Measurements from ENCODE around the gene VASH1. TPM values are rescaled to one million over a fixed set of nuclear protein-coding genes. Genes with fewer than 3 reads are reported as not detected.

The VASH1 gene
- total and polyA plus RNA-seq, 2 donors from 2014 or later = 4.1 to 14.7 TPM

DNA sequence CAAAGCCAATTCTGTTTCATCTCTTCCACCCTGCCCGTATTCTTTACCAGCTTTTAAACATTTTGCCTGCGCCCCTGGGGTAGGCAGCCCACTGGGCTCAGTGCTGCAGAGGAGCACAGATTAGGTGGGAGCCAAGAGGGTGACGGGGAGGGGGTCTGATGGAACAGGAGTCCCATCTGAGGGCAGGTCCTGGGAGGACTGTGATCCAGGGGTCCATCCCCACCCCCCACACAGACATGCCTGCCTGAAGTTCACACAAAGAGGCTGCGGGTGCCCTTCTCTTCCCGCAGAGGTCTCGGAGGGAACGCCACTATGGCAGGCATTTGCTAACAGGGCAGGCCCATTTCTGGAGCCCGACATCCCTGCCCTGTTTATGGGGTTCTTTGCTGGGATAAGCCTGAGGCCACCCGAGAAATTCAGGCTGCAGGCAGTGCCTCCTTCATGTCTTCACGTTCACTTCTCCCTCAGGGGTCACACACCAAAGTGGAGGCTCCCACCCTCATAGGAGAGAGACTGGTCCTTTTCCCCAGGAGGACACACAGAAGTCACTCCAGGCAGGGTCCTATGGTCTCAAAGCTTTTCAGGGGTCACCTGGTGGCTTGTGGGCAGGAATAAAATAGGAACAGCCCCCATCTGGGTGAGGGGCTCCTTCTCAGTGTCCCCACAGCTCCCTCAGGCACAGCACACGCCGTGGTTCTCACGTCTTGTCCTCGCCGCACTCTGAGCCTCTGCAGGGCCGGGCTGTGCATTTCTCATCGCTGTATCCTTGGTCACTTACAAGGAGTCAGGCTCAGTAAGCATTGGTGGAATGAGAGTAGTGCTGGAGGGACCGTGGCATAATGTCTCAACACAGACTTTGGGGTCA, 12.9 kb downstream of the VASH1 start:
- Histone ChIP-seq H3K36me3 (ENCODE audit: control insufficient read depth in 2 of 3, insufficient read depth in 3 of 3, low read length in 3 of 3) (no peaks in the 10 kb centered on the region), H3K27ac (ENCODE audit: low read depth in 2 of 2, low read length in 2 of 2) (peak overlapping the region in 1 of 2 donors; percentile 58), H3K27me3 (ENCODE audit: control insufficient read depth, insufficient read depth, low read length) (no peaks in the 10 kb centered on the region), H3K9ac (ENCODE audit: low read length in 3 of 3) (no peak overlapping the region), H3K4me3 (ENCODE audit: low read length in 3 of 3) (no peak overlapping the region), H3K4me1 (ENCODE audit: control insufficient read depth in 2 of 3, insufficient read depth in 2 of 3, low read depth in 1 of 3, low read length in 3 of 3) (peaks cover 4 to 15% (median 4%) of the 10 kb centered on the region in 3 donors), H3K9me3 (ENCODE audit: control insufficient read depth in 2 of 3, insufficient read depth in 1 of 3, low read length in 3 of 3) (no peaks in the 10 kb centered on the region)
- TF ChIP-seq, protein P1, sequence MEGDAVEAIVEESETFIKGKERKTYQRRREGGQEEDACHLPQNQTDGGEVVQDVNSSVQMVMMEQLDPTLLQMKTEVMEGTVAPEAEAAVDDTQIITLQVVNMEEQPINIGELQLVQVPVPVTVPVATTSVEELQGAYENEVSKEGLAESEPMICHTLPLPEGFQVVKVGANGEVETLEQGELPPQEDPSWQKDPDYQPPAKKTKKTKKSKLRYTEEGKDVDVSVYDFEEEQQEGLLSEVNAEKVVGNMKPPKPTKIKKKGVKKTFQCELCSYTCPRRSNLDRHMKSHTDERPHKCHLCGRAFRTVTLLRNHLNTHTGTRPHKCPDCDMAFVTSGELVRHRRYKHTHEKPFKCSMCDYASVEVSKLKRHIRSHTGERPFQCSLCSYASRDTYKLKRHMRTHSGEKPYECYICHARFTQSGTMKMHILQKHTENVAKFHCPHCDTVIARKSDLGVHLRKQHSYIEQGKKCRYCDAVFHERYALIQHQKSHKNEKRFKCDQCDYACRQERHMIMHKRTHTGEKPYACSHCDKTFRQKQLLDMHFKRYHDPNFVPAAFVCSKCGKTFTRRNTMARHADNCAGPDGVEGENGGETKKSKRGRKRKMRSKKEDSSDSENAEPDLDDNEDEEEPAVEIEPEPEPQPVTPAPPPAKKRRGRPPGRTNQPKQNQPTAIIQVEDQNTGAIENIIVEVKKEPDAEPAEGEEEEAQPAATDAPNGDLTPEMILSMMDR (IDR thresholded peaks at IDR 0.05; ENCODE audit: borderline replicate concordance, extremely low read depth, insufficient read depth) = no peak
- FAIRE-seq (no peak), DNase-seq (peak in 3 of 5 donors; percentile 5 to 43 (median 42))
- intact Hi-C loops (cut with DNase I) = no loop called here

DNA sequence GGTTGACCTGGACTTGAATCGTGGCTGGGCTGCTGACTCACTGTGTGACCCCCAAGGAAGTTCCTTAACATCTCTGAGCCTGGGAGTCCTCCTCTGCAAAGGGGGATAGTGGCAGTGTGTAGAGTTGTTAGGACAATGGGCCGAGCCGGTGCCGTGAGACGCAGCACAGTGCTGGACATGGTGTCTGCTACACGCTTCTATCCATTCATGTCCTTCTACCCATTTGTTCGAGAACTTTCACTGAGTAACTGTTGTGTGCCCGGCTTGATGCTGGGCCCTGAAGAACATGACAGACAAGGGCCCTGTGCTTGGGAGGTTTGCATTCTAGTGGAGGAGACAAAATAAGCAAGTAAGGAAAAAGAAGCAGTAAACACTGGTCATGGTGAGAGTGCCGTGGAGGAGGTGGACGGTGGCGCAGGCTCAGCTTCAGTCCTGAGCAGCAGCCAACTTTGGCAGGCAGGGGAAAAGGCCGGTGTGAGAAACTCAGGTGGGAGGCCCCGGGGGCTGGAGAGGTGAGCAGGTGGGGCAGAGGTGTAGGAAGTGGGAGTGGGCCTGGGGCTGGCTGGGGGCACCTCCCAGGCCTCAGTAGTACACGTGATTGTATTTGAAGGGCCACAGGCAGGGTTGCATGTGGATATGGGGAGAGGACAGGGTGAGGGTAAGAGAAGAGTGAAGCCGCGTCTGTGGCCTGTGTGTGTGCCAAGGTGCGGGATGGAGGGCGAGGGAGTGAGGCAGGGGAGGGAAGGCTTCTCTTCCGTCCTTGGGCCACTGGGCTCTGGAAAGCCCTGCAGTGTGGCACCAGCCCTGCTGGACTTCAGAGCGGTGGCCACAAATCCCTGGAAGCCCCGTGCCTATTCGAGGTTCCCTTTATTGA, 13.8 kb downstream of the VASH1 start:
- no peaks in the 10 kb centered on the region for H3K27me3 ChIP-seq (ENCODE audit: control insufficient read depth, insufficient read depth, low read length)
- no peaks in the 10 kb centered on the region for H3K9me3 ChIP-seq (ENCODE audit: control insufficient read depth in 2 of 3, insufficient read depth in 1 of 3, low read length in 3 of 3)
- no peak overlapping the region for H3K9ac ChIP-seq (ENCODE audit: low read length in 3 of 3)
- TF ChIP-seq, protein P1 (IDR thresholded peaks at IDR 0.05; ENCODE audit: borderline replicate concordance, extremely low read depth, insufficient read depth) = no peak
- no peak overlapping the region for H3K4me3 ChIP-seq (ENCODE audit: low read length in 3 of 3)
- DNase-seq (peak in 3 of 5 donors; percentile 6 to 46 (median 26)), FAIRE-seq (no peak)
- no peak overlapping the region for H3K27ac ChIP-seq (ENCODE audit: low read depth in 2 of 2, low read length in 2 of 2)
- no peaks in the 10 kb centered on the region for H3K36me3 ChIP-seq (ENCODE audit: control insufficient read depth in 2 of 3, insufficient read depth in 3 of 3, low read length in 3 of 3)
- intact Hi-C loops (cut with DNase I) = no loop called here
- peaks cover 4 to 15% (median 4%) of the 10 kb centered on the region in 3 donors for H3K4me1 ChIP-seq (ENCODE audit: control insufficient read depth in 2 of 3, insufficient read depth in 2 of 3, low read depth in 1 of 3, low read length in 3 of 3)

DNA sequence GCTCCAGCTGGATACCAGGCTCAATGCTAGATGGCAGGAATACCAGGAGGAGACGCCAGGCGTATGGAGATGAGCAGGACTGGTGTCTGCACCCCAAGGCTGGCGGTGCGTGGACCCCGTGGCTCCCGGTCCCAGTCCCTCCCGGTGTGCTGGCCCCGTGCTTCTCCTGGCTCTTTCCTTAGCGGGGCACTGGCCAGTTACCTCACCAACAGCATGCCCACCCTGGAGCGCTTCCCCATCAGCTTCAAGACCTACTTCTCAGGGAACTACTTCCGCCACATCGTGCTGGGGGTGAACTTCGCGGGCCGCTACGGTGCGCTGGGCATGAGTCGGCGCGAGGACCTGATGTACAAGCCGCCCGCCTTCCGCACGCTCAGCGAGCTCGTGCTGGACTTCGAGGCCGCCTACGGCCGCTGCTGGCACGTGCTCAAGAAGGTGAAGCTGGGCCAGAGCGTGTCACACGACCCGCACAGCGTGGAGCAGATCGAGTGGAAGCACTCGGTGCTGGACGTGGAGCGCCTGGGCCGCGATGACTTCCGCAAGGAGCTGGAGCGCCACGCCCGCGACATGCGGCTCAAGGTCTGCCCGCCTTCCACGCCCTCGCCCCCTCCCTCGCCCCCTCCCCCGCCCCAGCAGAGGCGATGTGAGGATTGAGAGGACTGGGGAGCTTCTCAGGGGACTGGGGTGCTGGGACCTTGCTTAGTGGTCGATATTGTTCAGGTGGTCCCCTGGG, 14.6 kb downstream of the VASH1 start:
- no peak for FAIRE-seq
- TF ChIP-seq, protein P1 (IDR thresholded peaks at IDR 0.05; ENCODE audit: borderline replicate concordance, extremely low read depth, insufficient read depth) = no peak
- H3K27me3 ChIP-seq (ENCODE audit: control insufficient read depth, insufficient read depth, low read length) = no peaks in the 10 kb centered on the region
- H3K36me3 ChIP-seq (ENCODE audit: control insufficient read depth in 2 of 3, insufficient read depth in 3 of 3, low read length in 3 of 3) = no peaks in the 10 kb centered on the region
- no peak overlapping the region for H3K27ac ChIP-seq (ENCODE audit: low read depth in 2 of 2, low read length in 2 of 2)
- intact Hi-C loops (cut with DNase I) = no loop called here
- peak in 2 of 5 donors; percentile 9 to 73 for DNase-seq
- no peaks in the 10 kb centered on the region for H3K9me3 ChIP-seq (ENCODE audit: control insufficient read depth in 2 of 3, insufficient read depth in 1 of 3, low read length in 3 of 3)
- peaks cover 4 to 15% (median 4%) of the 10 kb centered on the region in 3 donors for H3K4me1 ChIP-seq (ENCODE audit: control insufficient read depth in 2 of 3, insufficient read depth in 2 of 3, low read depth in 1 of 3, low read length in 3 of 3)
- H3K4me3 ChIP-seq (ENCODE audit: low read length in 3 of 3) = no peak overlapping the region
- H3K9ac ChIP-seq (ENCODE audit: low read length in 3 of 3) = no peak overlapping the region

All from kidney (tissue), 14 donors.